Measurements from ENCODE around the gene HPSE2. TPM values are rescaled to one million over a fixed set of nuclear protein-coding genes. Genes with fewer than 3 reads are reported as not detected.

Gene HPSE2
- total and polyA plus RNA-seq, 7 donors = under 0.01 to 11.8 (median 4.8) TPM

- H3K4me1 ChIP-seq = peaks cover 0 to 65% (median 30%) of the 10 kb centered on the region in 4 donors
- H3K9me3 ChIP-seq = no peaks in the 10 kb centered on the region
- H3K27me3 ChIP-seq = no peaks in the 10 kb centered on the region
- H3K36me3 ChIP-seq = no peaks in the 10 kb centered on the region
- TF ChIP-seq POLR2A (IDR thresholded peaks at IDR 0.05) (no peak), EP300 (IDR thresholded peaks at IDR 0.05) (no peak), POLR2AphosphoS5 (IDR thresholded peaks at IDR 0.05) (no peak), CTCF (IDR thresholded peaks at IDR 0.05) (no peak)
- H3K4me3 ChIP-seq = no peak overlapping the region
- DNase-seq = no peak
- WGBS, 2 donors = 25 to 72% methylated on average over 1 of the region's 1 CpG
- H3K27ac ChIP-seq = peak overlapping the region in 2 of 4 donors; percentile 55 to 68
- intact Hi-C loops (cut with DNase I) = no loop called here
Observed at GRCh38 chr10:98619446-98619845, 616.2 kb downstream of the HPSE2 start.

- Histone ChIP-seq H3K27me3 (no peaks in the 10 kb centered on the region), H3K36me3 (no peaks in the 10 kb centered on the region), H3K27ac (peak overlapping the region in 3 of 4 donors; percentile 55 to 68 (median 57)), H3K4me1 (peaks cover 0 to 73% (median 38%) of the 10 kb centered on the region in 4 donors), H3K4me3 (no peak overlapping the region), H3K9me3 (no peaks in the 10 kb centered on the region)
- DNase-seq = no peak
- WGBS, 2 donors = 72 to 81% methylated on average over 6 of the region's 6 CpGs
- TF ChIP-seq CTCF (IDR thresholded peaks at IDR 0.05) = no peak
- no peak for TF ChIP-seq POLR2A (IDR thresholded peaks at IDR 0.05)
- TF ChIP-seq EP300 (IDR thresholded peaks at IDR 0.05) = no peak
- TF ChIP-seq POLR2AphosphoS5 (IDR thresholded peaks at IDR 0.05) = no peak
- intact Hi-C loops (cut with DNase I) = no loop called here
Observed at GRCh38 chr10:98617906-98618520, 617.6 kb downstream of the HPSE2 start.

GRCh38 chr10:98613446-98613845 lies 622.2 kb downstream of the HPSE2 start:
- peak overlapping the region in 3 of 4 donors; percentile 71 to 84 (median 84) for H3K27ac ChIP-seq
- no peaks in the 10 kb centered on the region for H3K9me3 ChIP-seq
- H3K4me3 ChIP-seq = no peak overlapping the region
- intact Hi-C loops (cut with DNase I) = loop anchor here (5.0 kb wide), 1 partner anchor 46 kb away; no protein-coding TSS in a partner anchor
- no peaks in the 10 kb centered on the region for H3K36me3 ChIP-seq
- peaks cover 0 to 89% (median 61%) of the 10 kb centered on the region in 4 donors for H3K4me1 ChIP-seq
- no peak for DNase-seq
- H3K27me3 ChIP-seq = no peaks in the 10 kb centered on the region
- TF ChIP-seq POLR2AphosphoS5 (IDR thresholded peaks at IDR 0.05) (no peak), CTCF (IDR thresholded peaks at IDR 0.05) (no peak), EP300 (IDR thresholded peaks at IDR 0.05) (no peak), POLR2A (IDR thresholded peaks at IDR 0.05) (no peak)
- 72 to 81% methylated on average over 1 of the region's 1 CpG for WGBS, 2 donors

- Histone ChIP-seq H3K27me3 (no peaks in the 10 kb centered on the region), H3K27ac (peak overlapping the region in 3 of 4 donors; percentile 71 to 84 (median 84)), H3K9me3 (no peaks in the 10 kb centered on the region), H3K4me3 (no peak overlapping the region), H3K4me1 (peaks cover 0 to 82% (median 54%) of the 10 kb centered on the region in 4 donors), H3K36me3 (no peaks in the 10 kb centered on the region)
- peak; percentile 83 for DNase-seq
- TF ChIP-seq POLR2A (IDR thresholded peaks at IDR 0.05) (no peak), CTCF (IDR thresholded peaks at IDR 0.05) (no peak), EP300 (IDR thresholded peaks at IDR 0.05) (peak; percentile 25 to 85 (median 62)), POLR2AphosphoS5 (IDR thresholded peaks at IDR 0.05) (peak; percentile 70 to 93 (median 84))
- WGBS, 2 donors = 67 to 70% methylated on average over 2 of the region's 2 CpGs
- intact Hi-C loops (cut with DNase I) = loop anchor here (5.0 kb wide), 1 partner anchor 44 kb away; no protein-coding TSS in a partner anchor
Observed at GRCh38 chr10:98611436-98611835, 624.2 kb downstream of the HPSE2 start.

All from sigmoid colon (tissue), 7 donors.